ENCODE data around the gene TOM1L2. TPM values are rescaled to one million over a fixed set of nuclear protein-coding genes. Genes with fewer than 3 reads are reported as not detected.
A peak's percentile ranks its signal among the peaks of the same experiment; 100 is the strongest.

TOM1L2 gene
- total RNA-seq, 4 donors from 2014 or later: 119 to 555 (median 155) TPM

GRCh38 chr17:17930674-17931073 lies 41.5 kb downstream of the TOM1L2 start:
- TF ChIP-seq POLR2A (IDR thresholded peaks at IDR 0.05) (no peak), CTCF (IDR thresholded peaks at IDR 0.05) (no peak)
- no peak overlapping the region for H3K4me3 ChIP-seq (ENCODE audit: low read depth, poor library complexity, severe bottlenecking)
- intact Hi-C loops (cut with DNase I; ENCODE audit: low total_unique reads): no loop called here
- DNase-seq (ENCODE audit: low spot score in 2 of 2): no peak

GRCh38 chr17:17929655-17930380 lies 42.4 kb downstream of the TOM1L2 start:
- WGBS, 2 donors: 45 to 59% methylated on average over 2 of the region's 2 CpGs
- intact Hi-C loops (cut with DNase I; ENCODE audit: low total_unique reads): no loop called here
- peak in 1 of 2 donors; percentile 49 for DNase-seq (ENCODE audit: low spot score in 2 of 2)
- H3K4me3 ChIP-seq (ENCODE audit: low read depth, poor library complexity, severe bottlenecking): no peak overlapping the region
- TF ChIP-seq POLR2A (IDR thresholded peaks at IDR 0.05): no peak
- no peak for TF ChIP-seq CTCF (IDR thresholded peaks at IDR 0.05)

- DNase-seq (ENCODE audit: low spot score in 2 of 2): peak in 1 of 2 donors; percentile 76
- intact Hi-C loops (cut with DNase I; ENCODE audit: low total_unique reads): no loop called here
- WGBS, 2 donors: 49 to 59% methylated on average over 12 of the region's 12 CpGs
Measured at GRCh38 chr17:17928398-17929287, 43.6 kb downstream of the TOM1L2 start.

GRCh38 chr17:17926840-17927449 lies 45.3 kb downstream of the TOM1L2 start:
- peak in 1 of 2 donors; percentile 21 for DNase-seq (ENCODE audit: low spot score in 2 of 2)
- no peak for TF ChIP-seq CTCF (IDR thresholded peaks at IDR 0.05)
- no peak for TF ChIP-seq POLR2A (IDR thresholded peaks at IDR 0.05)
- intact Hi-C loops (cut with DNase I; ENCODE audit: low total_unique reads): no loop called here
- H3K4me3 ChIP-seq (ENCODE audit: low read depth, poor library complexity, severe bottlenecking): no peak overlapping the region
- whole genome bisulfite sequencing, 2 donors: 59 to 66% methylated on average over 5 of the region's 5 CpGs

More at GRCh38 chr17:17928398-17929287, 43.6 kb downstream of the TOM1L2 start:
- H3K4me3 ChIP-seq (ENCODE audit: low read depth, poor library complexity, severe bottlenecking): no peak overlapping the region
- TF ChIP-seq CTCF (IDR thresholded peaks at IDR 0.05): no peak
- no peak for TF ChIP-seq POLR2A (IDR thresholded peaks at IDR 0.05)

- intact Hi-C loops (cut with DNase I; ENCODE audit: low total_unique reads): no loop called here
- DNase-seq (ENCODE audit: low spot score in 2 of 2): peak in 1 of 2 donors; percentile 0
- no peak overlapping the region for H3K4me3 ChIP-seq (ENCODE audit: low read depth, poor library complexity, severe bottlenecking)
- TF ChIP-seq CTCF (IDR thresholded peaks at IDR 0.05) (no peak), POLR2A (IDR thresholded peaks at IDR 0.05) (no peak)
- WGBS, 2 donors: 63 to 93% methylated on average over 4 of the region's 4 CpGs
Measured at GRCh38 chr17:17926036-17926435, 46.2 kb downstream of the TOM1L2 start.

Data from lower leg skin (tissue), 4 donors.